Testis (tissue), 3 donors: ENCODE measurements around the gene EDC3. TPM values are rescaled to one million over a fixed set of nuclear protein-coding genes. Genes with fewer than 3 reads are reported as not detected.

Experiments used
- DNase-seq: peaks from one replicate; pipeline ENCODE4 v3.0.0-alpha.2; 2019
- H3K27ac ChIP-seq, 2 donors: fragments of 200-600 bp; sonication (generic); one replicate each; pipeline ENCODE4 v1.5.1; 2019
- H3K27me3 ChIP-seq: fragments of 200-600 bp; sonication (generic); one replicate; pipeline ENCODE4 v1.5.1; 2019
- H3K36me3 ChIP-seq: fragments of 200-600 bp; sonication (generic); one replicate; pipeline ENCODE4 v1.5.1; 2017; ENCODE audit warnings: low read depth; ENCODE audit errors: missing control alignments
- H3K4me1 ChIP-seq: fragments of 200-600 bp; sonication (generic); one replicate; pipeline ENCODE4 v1.5.1; 2019
- H3K4me3 ChIP-seq, 2 donors: fragments of 200-600 bp; sonication (generic); one replicate each; pipeline ENCODE4 v1.5.1; 2017 to 2019
- H3K9me3 ChIP-seq: fragments of 200-600 bp; sonication (generic); one replicate; pipeline ENCODE4 v1.5.1; 2017
- CTCF ChIP-seq, 3 experiments: fragments of 450-650 bp in 2 of 3; fragments of 200-600 bp in 1 of 3; sonication (generic) in 1 of 3; IDR thresholded peaks; one replicate each; pipeline ENCODE4 v1.5.1; 2016 to 2019; ENCODE audit warnings: antibody characterized with exemption in 3 of 3, mild to moderate bottlenecking in 2 of 3, moderate library complexity in 1 of 3
- POLR2A ChIP-seq: fragments of 450-650 bp; IDR thresholded peaks from one replicate; pipeline ENCODE4 v1.6.1; 2017; ENCODE audit warnings: antibody characterized with exemption, mild to moderate bottlenecking, moderate library complexity
- WGBS, 2 donors: methylation state at CpG; one replicate each; pipeline ENCODE4 v1.1.5; 2018; 5-methylcytosine and 5-hydroxymethylcytosine counted together
- intact Hi-C: fragments of 100-400 bp; cut with DNase I; formaldehyde crosslinking; loops from one replicate; pipeline ENCODE4 v1.15.1; 2023; ENCODE audit warnings: low total_unique reads
- polyA plus RNA-seq: library from polyadenylated mRNA; stranded (reverse); fragments of 350-450 nt; fragmentation: Illumina TruSeq; extraction: RNeasy Lipid Tissue Mini Kit (QIAGEN cat#74804); gene quantifications from one replicate; pipeline ENCODE4 v1.2.3, GENCODE V29; 2014; ENCODE audit warnings: low read depth, low replicate concordance; ENCODE audit not compliant: insufficient read depth
- total RNA-seq, 2 donors: library from RNA; depleted of rRNA; stranded (reverse); fragments of >200 nt; gene quantifications; one replicate each; pipeline ENCODE4 v1.2.3, GENCODE V29; 2016

Gene EDC3
- total and polyA plus RNA-seq, 3 donors from 2014 or later: 53.8 to 96.0 (median 56.5) TPM

GRCh38 chr15:74621546-74621920, 74.3 kb downstream of the EDC3 start:
- H3K4me3 ChIP-seq: no peak overlapping the region
- 66 to 81% methylated on average over 14 to 16 of the region's 16 CpGs for WGBS, 2 donors
- intact Hi-C loops: loop anchor here (10.0 kb wide), 1 partner anchor 247 kb away; no protein-coding TSS in a partner anchor
- no peak for DNase-seq
- H3K27me3 ChIP-seq: no peaks in the 10 kb centered on the region
- H3K4me1 ChIP-seq: peaks cover 28% of the 10 kb centered on the region
- no peaks in the 10 kb centered on the region for H3K9me3 ChIP-seq
- no peak for TF ChIP-seq CTCF (IDR thresholded peaks at IDR 0.05)
- no peak for TF ChIP-seq POLR2A
- H3K27ac ChIP-seq: no peak overlapping the region
- H3K36me3 ChIP-seq: no peaks in the 10 kb centered on the region

GRCh38 chr15:74620636-74621545, 74.9 kb downstream of the EDC3 start:
- WGBS, 2 donors: 67 to 68% methylated on average over 8 to 23 of the region's 23 CpGs
- no peak for TF ChIP-seq POLR2A
- TF ChIP-seq CTCF (IDR thresholded peaks at IDR 0.05): peak; percentile 57 to 79 (median 57)
- Histone ChIP-seq H3K4me1 (peaks cover 28% of the 10 kb centered on the region), H3K9me3 (no peaks in the 10 kb centered on the region), H3K27me3 (no peaks in the 10 kb centered on the region), H3K27ac (no peak overlapping the region), H3K36me3 (no peaks in the 10 kb centered on the region), H3K4me3 (no peak overlapping the region)
- intact Hi-C loops: loop anchor here (10.0 kb wide), 1 partner anchor 246 kb away; no protein-coding TSS in a partner anchor
- DNase-seq: peak; percentile 89

GRCh38 chr15:74619916-74620635, 75.7 kb downstream of the EDC3 start:
- H3K4me1 ChIP-seq: peaks cover 28% of the 10 kb centered on the region
- H3K27ac ChIP-seq: no peak overlapping the region
- no peaks in the 10 kb centered on the region for H3K36me3 ChIP-seq

More at GRCh38 chr15:74619916-74620635, 75.7 kb downstream of the EDC3 start:
- no peaks in the 10 kb centered on the region for H3K27me3 ChIP-seq
- intact Hi-C loops: loop anchor here (10.0 kb wide), 1 partner anchor 245 kb away; no protein-coding TSS in a partner anchor
- DNase-seq: no peak
- no peak overlapping the region for H3K4me3 ChIP-seq
- 89 to 91% methylated on average over 22 to 26 of the region's 27 CpGs for WGBS, 2 donors
- H3K9me3 ChIP-seq: no peaks in the 10 kb centered on the region
- TF ChIP-seq POLR2A (no peak), CTCF (IDR thresholded peaks at IDR 0.05) (no peak)
